ENCODE data around the gene ERMARD.

DNA sequence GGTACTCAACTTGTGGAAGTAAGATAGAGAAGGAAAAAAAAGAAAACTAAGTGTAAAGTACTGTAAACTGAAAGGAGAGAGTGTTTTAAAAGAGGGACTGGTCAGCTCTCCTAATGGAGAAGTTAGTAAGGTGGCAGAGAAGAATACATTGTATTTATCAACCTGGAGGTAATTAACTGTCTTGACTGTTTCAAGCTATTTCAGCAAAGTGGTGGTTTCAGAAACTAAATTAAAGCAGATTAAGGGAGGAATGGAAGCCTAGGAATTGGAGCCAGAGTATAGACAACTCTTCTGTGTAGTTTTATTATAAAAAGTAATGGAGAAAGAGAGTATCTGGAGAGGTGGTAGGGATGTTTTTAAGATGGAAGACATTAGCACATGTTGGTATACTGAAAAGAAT is 24.5 kb upstream of the ERMARD start:
- TF ChIP-seq, protein P1, sequence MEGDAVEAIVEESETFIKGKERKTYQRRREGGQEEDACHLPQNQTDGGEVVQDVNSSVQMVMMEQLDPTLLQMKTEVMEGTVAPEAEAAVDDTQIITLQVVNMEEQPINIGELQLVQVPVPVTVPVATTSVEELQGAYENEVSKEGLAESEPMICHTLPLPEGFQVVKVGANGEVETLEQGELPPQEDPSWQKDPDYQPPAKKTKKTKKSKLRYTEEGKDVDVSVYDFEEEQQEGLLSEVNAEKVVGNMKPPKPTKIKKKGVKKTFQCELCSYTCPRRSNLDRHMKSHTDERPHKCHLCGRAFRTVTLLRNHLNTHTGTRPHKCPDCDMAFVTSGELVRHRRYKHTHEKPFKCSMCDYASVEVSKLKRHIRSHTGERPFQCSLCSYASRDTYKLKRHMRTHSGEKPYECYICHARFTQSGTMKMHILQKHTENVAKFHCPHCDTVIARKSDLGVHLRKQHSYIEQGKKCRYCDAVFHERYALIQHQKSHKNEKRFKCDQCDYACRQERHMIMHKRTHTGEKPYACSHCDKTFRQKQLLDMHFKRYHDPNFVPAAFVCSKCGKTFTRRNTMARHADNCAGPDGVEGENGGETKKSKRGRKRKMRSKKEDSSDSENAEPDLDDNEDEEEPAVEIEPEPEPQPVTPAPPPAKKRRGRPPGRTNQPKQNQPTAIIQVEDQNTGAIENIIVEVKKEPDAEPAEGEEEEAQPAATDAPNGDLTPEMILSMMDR (IDR thresholded peaks at IDR 0.05; ENCODE audit: low read depth, low read length): no peak
- TF ChIP-seq POLR2A (IDR thresholded peaks at IDR 0.05; ENCODE audit: extremely low read depth, insufficient read length): no peak

All from NB4 (cell line).